CD4-positive, alpha-beta T cell treated with Interleukin-15 for 1 hour (primary cell): ENCODE data around the gene CYP26B1.

Experiments
- DNase-seq: peaks from one replicate; pipeline ENCODE4 v3.0.0-alpha.2; 2020

Gene CYP26B1

GRCh38 chr2:72154386-72154975, 6.8 kb upstream of the CYP26B1 start:
- DNase-seq, result no peak

- no peak for DNase-seq
Measured at GRCh38 chr2:72153924-72154323, 6.3 kb upstream of the CYP26B1 start.

GRCh38 chr2:72153026-72153791, 5.5 kb upstream of the CYP26B1 start:
- no peak for DNase-seq

- DNase-seq, result no peak
Measured at GRCh38 chr2:72150861-72151356, 3.2 kb upstream of the CYP26B1 start.

- peak; percentile 34 for DNase-seq
Measured at GRCh38 chr2:72150157-72150860, 2.6 kb upstream of the CYP26B1 start.

- DNase-seq, result no peak
Measured at GRCh38 chr2:72149556-72150156, 2.0 kb upstream of the CYP26B1 start.

GRCh38 chr2:72148837-72149555, 1.3 kb upstream of the CYP26B1 start:
- DNase-seq, result no peak

GRCh38 chr2:72148003-72148836, 558 bp upstream of the CYP26B1 start:
- DNase-seq, result no peak

- no peak for DNase-seq
Measured at GRCh38 chr2:72146347-72147302, 1.0 kb downstream of the CYP26B1 start.

- no peak for DNase-seq
Measured at GRCh38 chr2:72145658-72146329, 1.9 kb downstream of the CYP26B1 start.

GRCh38 chr2:72145289-72145657, 2.4 kb downstream of the CYP26B1 start:
- DNase-seq, result no peak

GRCh38 chr2:72144632-72145288, 2.9 kb downstream of the CYP26B1 start:
- no peak for DNase-seq

GRCh38 chr2:72144274-72144631, 3.4 kb downstream of the CYP26B1 start:
- DNase-seq, result no peak

GRCh38 chr2:72143441-72144273, 4.0 kb downstream of the CYP26B1 start:
- DNase-seq, result no peak

- no peak for DNase-seq
Measured at GRCh38 chr2:72142570-72143440, 4.9 kb downstream of the CYP26B1 start.

GRCh38 chr2:72141881-72142451, 5.7 kb downstream of the CYP26B1 start:
- no peak for DNase-seq

- no peak for DNase-seq
Measured at GRCh38 chr2:72141032-72141645, 6.5 kb downstream of the CYP26B1 start.
